Activated naive CD8-positive, alpha-beta T cell (primary cell): ENCODE data around the gene ANO3.

Source experiments
- H3K27ac Mint-ChIP-seq: one replicate; pipeline ENCODE4 v1.8.0; 2021; ENCODE audit warnings: mixed read lengths
- H3K27me3 Mint-ChIP-seq: one replicate; pipeline ENCODE4 v1.8.0; 2021; ENCODE audit warnings: mixed read lengths
- H3K36me3 Mint-ChIP-seq: one replicate; pipeline ENCODE4 v1.8.0; 2021; ENCODE audit warnings: mixed read lengths
- H3K4me1 Mint-ChIP-seq: one replicate; pipeline ENCODE4 v1.8.0; 2021; ENCODE audit warnings: low read depth, mixed read lengths
- H3K4me3 Mint-ChIP-seq: one replicate; pipeline ENCODE4 v1.8.0; 2021; ENCODE audit warnings: mild to moderate bottlenecking, mixed read lengths
- H3K9me3 Mint-ChIP-seq: one replicate; pipeline ENCODE4 v1.8.0; 2021; ENCODE audit warnings: low read depth, mixed read lengths

The ANO3 gene

GRCh38 chr11:26424255-26424654 is 92.3 kb downstream of the ANO3 start:
- Mint-ChIP-seq H3K4me3 (no peak overlapping the region), H3K27me3 (no peaks in the 10 kb centered on the region), H3K9me3 (peaks cover 4% of the 10 kb centered on the region), H3K27ac (no peak overlapping the region), H3K4me1 (no peaks in the 10 kb centered on the region), H3K36me3 (no peaks in the 10 kb centered on the region)

GRCh38 chr11:26439854-26440253 is 107.9 kb downstream of the ANO3 start:
- H3K4me1 Mint-ChIP-seq: no peaks in the 10 kb centered on the region
- no peak overlapping the region for H3K4me3 Mint-ChIP-seq
- no peaks in the 10 kb centered on the region for H3K27me3 Mint-ChIP-seq
- H3K36me3 Mint-ChIP-seq: no peaks in the 10 kb centered on the region
- H3K9me3 Mint-ChIP-seq: peaks cover 7% of the 10 kb centered on the region
- no peak overlapping the region for H3K27ac Mint-ChIP-seq

GRCh38 chr11:26442131-26442530 is 110.2 kb downstream of the ANO3 start:
- Mint-ChIP-seq H3K36me3 (no peaks in the 10 kb centered on the region), H3K4me1 (no peaks in the 10 kb centered on the region)

GRCh38 chr11:26443617-26444016 is 111.7 kb downstream of the ANO3 start:
- peaks cover 7% of the 10 kb centered on the region for H3K9me3 Mint-ChIP-seq
- H3K27ac Mint-ChIP-seq: no peak overlapping the region
- no peaks in the 10 kb centered on the region for H3K27me3 Mint-ChIP-seq

More at GRCh38 chr11:26442131-26442530, 110.2 kb downstream of the ANO3 start:
- Mint-ChIP-seq H3K27ac (no peak overlapping the region), H3K27me3 (no peaks in the 10 kb centered on the region), H3K9me3 (peaks cover 7% of the 10 kb centered on the region), H3K4me3 (no peak overlapping the region)

GRCh38 chr11:26457636-26458035 is 125.7 kb downstream of the ANO3 start:
- Mint-ChIP-seq H3K4me3 (no peak overlapping the region), H3K27me3 (no peaks in the 10 kb centered on the region), H3K4me1 (no peaks in the 10 kb centered on the region), H3K27ac (no peak overlapping the region), H3K36me3 (no peaks in the 10 kb centered on the region), H3K9me3 (peaks cover 12% of the 10 kb centered on the region)

More at GRCh38 chr11:26443617-26444016, 111.7 kb downstream of the ANO3 start:
- no peaks in the 10 kb centered on the region for H3K36me3 Mint-ChIP-seq
- no peaks in the 10 kb centered on the region for H3K4me1 Mint-ChIP-seq
- no peak overlapping the region for H3K4me3 Mint-ChIP-seq

- Mint-ChIP-seq H3K4me1 (no peaks in the 10 kb centered on the region), H3K36me3 (no peaks in the 10 kb centered on the region)
Measured at GRCh38 chr11:26465274-26465673, 133.3 kb downstream of the ANO3 start.

GRCh38 chr11:26467506-26467905 is 135.6 kb downstream of the ANO3 start:
- Mint-ChIP-seq H3K4me1 (no peaks in the 10 kb centered on the region), H3K27me3 (no peaks in the 10 kb centered on the region), H3K4me3 (no peak overlapping the region), H3K27ac (no peak overlapping the region), H3K36me3 (no peaks in the 10 kb centered on the region), H3K9me3 (peaks cover 3% of the 10 kb centered on the region)

More at GRCh38 chr11:26465274-26465673, 133.3 kb downstream of the ANO3 start:
- Mint-ChIP-seq H3K27ac (no peak overlapping the region), H3K9me3 (peaks cover 11% of the 10 kb centered on the region), H3K27me3 (no peaks in the 10 kb centered on the region), H3K4me3 (no peak overlapping the region)

- Mint-ChIP-seq H3K9me3 (peaks cover 3% of the 10 kb centered on the region), H3K27ac (no peak overlapping the region), H3K4me3 (no peak overlapping the region), H3K4me1 (no peaks in the 10 kb centered on the region), H3K27me3 (no peaks in the 10 kb centered on the region), H3K36me3 (no peaks in the 10 kb centered on the region)
Measured at GRCh38 chr11:26470992-26471391, 139.1 kb downstream of the ANO3 start.

GRCh38 chr11:26473216-26474194 is 141.6 kb downstream of the ANO3 start:
- Mint-ChIP-seq H3K27ac (no peak overlapping the region), H3K27me3 (no peaks in the 10 kb centered on the region), H3K4me3 (no peak overlapping the region), H3K9me3 (no peaks in the 10 kb centered on the region), H3K4me1 (no peaks in the 10 kb centered on the region), H3K36me3 (no peaks in the 10 kb centered on the region)

- H3K36me3 Mint-ChIP-seq: no peaks in the 10 kb centered on the region
- H3K4me1 Mint-ChIP-seq: no peaks in the 10 kb centered on the region
- H3K4me3 Mint-ChIP-seq: no peak overlapping the region
- H3K27me3 Mint-ChIP-seq: no peaks in the 10 kb centered on the region
- H3K9me3 Mint-ChIP-seq: no peaks in the 10 kb centered on the region
- H3K27ac Mint-ChIP-seq: no peak overlapping the region
Measured at GRCh38 chr11:26474401-26474800, 142.5 kb downstream of the ANO3 start.

- Mint-ChIP-seq H3K36me3 (no peaks in the 10 kb centered on the region), H3K27me3 (no peaks in the 10 kb centered on the region), H3K4me1 (no peaks in the 10 kb centered on the region), H3K4me3 (no peak overlapping the region), H3K27ac (no peak overlapping the region), H3K9me3 (peaks cover 11% of the 10 kb centered on the region)
Measured at GRCh38 chr11:26477396-26477795, 145.5 kb downstream of the ANO3 start.

- H3K27ac Mint-ChIP-seq: no peak overlapping the region
- no peaks in the 10 kb centered on the region for H3K4me1 Mint-ChIP-seq
- peaks cover 11% of the 10 kb centered on the region for H3K9me3 Mint-ChIP-seq
- no peaks in the 10 kb centered on the region for H3K27me3 Mint-ChIP-seq
- H3K4me3 Mint-ChIP-seq: no peak overlapping the region
- no peaks in the 10 kb centered on the region for H3K36me3 Mint-ChIP-seq
Measured at GRCh38 chr11:26478710-26479109, 146.8 kb downstream of the ANO3 start.

- no peaks in the 10 kb centered on the region for H3K4me1 Mint-ChIP-seq
- no peak overlapping the region for H3K27ac Mint-ChIP-seq
- H3K36me3 Mint-ChIP-seq: no peaks in the 10 kb centered on the region
- no peak overlapping the region for H3K4me3 Mint-ChIP-seq
- no peaks in the 10 kb centered on the region for H3K27me3 Mint-ChIP-seq
- peaks cover 11% of the 10 kb centered on the region for H3K9me3 Mint-ChIP-seq
Measured at GRCh38 chr11:26480041-26480440, 148.1 kb downstream of the ANO3 start.

GRCh38 chr11:26483108-26483507 is 151.2 kb downstream of the ANO3 start:
- Mint-ChIP-seq H3K27ac (no peak overlapping the region), H3K36me3 (no peaks in the 10 kb centered on the region), H3K4me1 (no peaks in the 10 kb centered on the region), H3K9me3 (peaks cover 16% of the 10 kb centered on the region), H3K27me3 (no peaks in the 10 kb centered on the region), H3K4me3 (no peak overlapping the region)

- no peaks in the 10 kb centered on the region for H3K36me3 Mint-ChIP-seq
- H3K9me3 Mint-ChIP-seq: peaks cover 9% of the 10 kb centered on the region
- H3K4me1 Mint-ChIP-seq: no peaks in the 10 kb centered on the region
- H3K27me3 Mint-ChIP-seq: no peaks in the 10 kb centered on the region
- no peak overlapping the region for H3K27ac Mint-ChIP-seq
- H3K4me3 Mint-ChIP-seq: no peak overlapping the region
Measured at GRCh38 chr11:26490546-26490945, 158.6 kb downstream of the ANO3 start.

- H3K4me3 Mint-ChIP-seq: no peak overlapping the region
- no peaks in the 10 kb centered on the region for H3K4me1 Mint-ChIP-seq
- no peak overlapping the region for H3K27ac Mint-ChIP-seq
- peaks cover 8% of the 10 kb centered on the region for H3K9me3 Mint-ChIP-seq
- no peaks in the 10 kb centered on the region for H3K27me3 Mint-ChIP-seq
- H3K36me3 Mint-ChIP-seq: no peaks in the 10 kb centered on the region
Measured at GRCh38 chr11:26493616-26494015, 161.7 kb downstream of the ANO3 start.
